ENCODE measurements around the gene SVBP.
A peak's percentile ranks its signal among the peaks of the same experiment; 100 is the strongest.

SVBP gene

GRCh38 chr1:42776502-42776901, 40.7 kb downstream of the SVBP start:
- H3K27me3 ChIP-seq (ENCODE audit: control insufficient read depth, insufficient read depth, low read length): no peaks in the 10 kb centered on the region
- H3K4me2 ChIP-seq (ENCODE audit: low read length): no peak overlapping the region
- no peak overlapping the region for H3K9ac ChIP-seq
- no peak for TF ChIP-seq CTCF (IDR thresholded peaks at IDR 0.05)
- H3K27ac ChIP-seq: no peak overlapping the region
- H2AFZ ChIP-seq: no peak overlapping the region
- no peak overlapping the region for H3K4me3 ChIP-seq (ENCODE audit: low read depth, low read length)
- H3K4me1 ChIP-seq: no peaks in the 10 kb centered on the region
- H3K9me3 ChIP-seq (ENCODE audit: control insufficient read depth, low read length): no peaks in the 10 kb centered on the region
- H3K36me3 ChIP-seq (ENCODE audit: control insufficient read depth, insufficient read depth, low read length): no peaks in the 10 kb centered on the region
- no peaks in the 10 kb centered on the region for H3K79me2 ChIP-seq

GRCh38 chr1:42774928-42775526, 42.2 kb downstream of the SVBP start:
- no peak overlapping the region for H3K27ac ChIP-seq
- TF ChIP-seq CTCF (IDR thresholded peaks at IDR 0.05): no peak

GRCh38 chr1:42773420-42773819, 43.8 kb downstream of the SVBP start:
- no peak for TF ChIP-seq CTCF (IDR thresholded peaks at IDR 0.05)
- H3K27ac ChIP-seq: no peak overlapping the region
- peaks cover 3% of the 10 kb centered on the region for H3K79me2 ChIP-seq
- H3K4me3 ChIP-seq (ENCODE audit: low read depth, low read length): no peak overlapping the region
- no peak overlapping the region for H3K4me2 ChIP-seq (ENCODE audit: low read length)
- H3K27me3 ChIP-seq (ENCODE audit: control insufficient read depth, insufficient read depth, low read length): no peaks in the 10 kb centered on the region
- no peaks in the 10 kb centered on the region for H3K9me3 ChIP-seq (ENCODE audit: control insufficient read depth, low read length)
- no peaks in the 10 kb centered on the region for H3K4me1 ChIP-seq
- no peak overlapping the region for H2AFZ ChIP-seq
- no peaks in the 10 kb centered on the region for H3K36me3 ChIP-seq (ENCODE audit: control insufficient read depth, insufficient read depth, low read length)
- H3K9ac ChIP-seq: no peak overlapping the region

More at GRCh38 chr1:42774928-42775526, 42.2 kb downstream of the SVBP start:
- no peaks in the 10 kb centered on the region for H3K79me2 ChIP-seq
- no peaks in the 10 kb centered on the region for H3K4me1 ChIP-seq
- H2AFZ ChIP-seq: no peak overlapping the region
- no peak overlapping the region for H3K9ac ChIP-seq
- H3K4me3 ChIP-seq (ENCODE audit: low read depth, low read length): no peak overlapping the region
- H3K9me3 ChIP-seq (ENCODE audit: control insufficient read depth, low read length): no peaks in the 10 kb centered on the region
- no peak overlapping the region for H3K4me2 ChIP-seq (ENCODE audit: low read length)
- H3K36me3 ChIP-seq (ENCODE audit: control insufficient read depth, insufficient read depth, low read length): no peaks in the 10 kb centered on the region
- H3K27me3 ChIP-seq (ENCODE audit: control insufficient read depth, insufficient read depth, low read length): no peaks in the 10 kb centered on the region

- no peak for TF ChIP-seq CTCF (IDR thresholded peaks at IDR 0.05)
- H3K27ac ChIP-seq: no peak overlapping the region
- H3K9ac ChIP-seq: no peak overlapping the region
- H3K4me1 ChIP-seq: peaks cover 5% of the 10 kb centered on the region
- no peaks in the 10 kb centered on the region for H3K27me3 ChIP-seq (ENCODE audit: control insufficient read depth, insufficient read depth, low read length)
- H3K36me3 ChIP-seq (ENCODE audit: control insufficient read depth, insufficient read depth, low read length): no peaks in the 10 kb centered on the region
- peaks cover 11% of the 10 kb centered on the region for H3K79me2 ChIP-seq
- H3K9me3 ChIP-seq (ENCODE audit: control insufficient read depth, low read length): no peaks in the 10 kb centered on the region
- no peak overlapping the region for H2AFZ ChIP-seq
- H3K4me3 ChIP-seq (ENCODE audit: low read depth, low read length): no peak overlapping the region
- H3K4me2 ChIP-seq (ENCODE audit: low read length): no peak overlapping the region
Measured at GRCh38 chr1:42769811-42770210, 47.4 kb downstream of the SVBP start.

- Histone ChIP-seq H3K9me3 (ENCODE audit: control insufficient read depth, low read length) (no peaks in the 10 kb centered on the region), H3K4me3 (ENCODE audit: low read depth, low read length) (peak overlapping the region; percentile 99), H3K79me2 (peaks cover 11% of the 10 kb centered on the region), H3K36me3 (ENCODE audit: control insufficient read depth, insufficient read depth, low read length) (no peaks in the 10 kb centered on the region), H3K4me1 (peaks cover 5% of the 10 kb centered on the region), H3K4me2 (ENCODE audit: low read length) (peak overlapping the region; percentile 85), H3K27ac (no peak overlapping the region), H3K27me3 (ENCODE audit: control insufficient read depth, insufficient read depth, low read length) (no peaks in the 10 kb centered on the region), H3K9ac (no peak overlapping the region), H2AFZ (no peak overlapping the region)
- TF ChIP-seq CTCF (IDR thresholded peaks at IDR 0.05): no peak
Measured at GRCh38 chr1:42768172-42768571, 49.0 kb downstream of the SVBP start.

Data from parathyroid adenoma (tissue), 2 donors.